Measurements from ENCODE around the gene TGM5.

DNA sequence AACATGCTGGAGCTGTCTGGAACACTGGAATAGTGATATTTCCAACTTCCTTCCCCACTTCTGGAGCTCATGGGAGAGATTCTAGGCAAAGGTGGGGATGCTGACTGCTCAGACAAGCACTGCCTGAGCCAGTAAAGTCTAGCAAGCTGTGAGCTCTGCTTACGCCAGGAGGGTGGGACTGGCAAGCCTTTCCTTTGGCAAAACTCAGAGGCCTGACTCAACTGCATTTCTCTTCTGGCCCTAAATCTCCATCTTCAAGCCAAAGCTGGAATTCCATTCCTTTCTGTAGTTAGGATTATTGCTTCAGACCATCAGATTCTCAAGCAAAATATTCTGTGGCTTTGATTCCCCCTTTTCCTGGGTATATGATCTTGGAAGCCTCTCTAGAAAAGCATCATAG is 25.6 kb downstream of the TGM5 start:
- TF ChIP-seq, protein P1, sequence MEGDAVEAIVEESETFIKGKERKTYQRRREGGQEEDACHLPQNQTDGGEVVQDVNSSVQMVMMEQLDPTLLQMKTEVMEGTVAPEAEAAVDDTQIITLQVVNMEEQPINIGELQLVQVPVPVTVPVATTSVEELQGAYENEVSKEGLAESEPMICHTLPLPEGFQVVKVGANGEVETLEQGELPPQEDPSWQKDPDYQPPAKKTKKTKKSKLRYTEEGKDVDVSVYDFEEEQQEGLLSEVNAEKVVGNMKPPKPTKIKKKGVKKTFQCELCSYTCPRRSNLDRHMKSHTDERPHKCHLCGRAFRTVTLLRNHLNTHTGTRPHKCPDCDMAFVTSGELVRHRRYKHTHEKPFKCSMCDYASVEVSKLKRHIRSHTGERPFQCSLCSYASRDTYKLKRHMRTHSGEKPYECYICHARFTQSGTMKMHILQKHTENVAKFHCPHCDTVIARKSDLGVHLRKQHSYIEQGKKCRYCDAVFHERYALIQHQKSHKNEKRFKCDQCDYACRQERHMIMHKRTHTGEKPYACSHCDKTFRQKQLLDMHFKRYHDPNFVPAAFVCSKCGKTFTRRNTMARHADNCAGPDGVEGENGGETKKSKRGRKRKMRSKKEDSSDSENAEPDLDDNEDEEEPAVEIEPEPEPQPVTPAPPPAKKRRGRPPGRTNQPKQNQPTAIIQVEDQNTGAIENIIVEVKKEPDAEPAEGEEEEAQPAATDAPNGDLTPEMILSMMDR (IDR thresholded peaks at IDR 0.05): no peak
- TF ChIP-seq POLR2AphosphoS5 (IDR thresholded peaks at IDR 0.05): no peak

All from transverse colon (tissue), 4 donors.